Measurements from ENCODE around the gene THSD4.

- TF ChIP-seq YY1 (IDR thresholded peaks at IDR 0.05; ENCODE audit: insufficient read depth, insufficient read length) (no peak), ZNF274 (IDR thresholded peaks at IDR 0.05; ENCODE audit: low read depth, low read length) (no peak), SUZ12 (IDR thresholded peaks at IDR 0.05; ENCODE audit: extremely low read depth, insufficient read depth, insufficient read length) (no peak)
These were observed 431.7 kb downstream of the THSD4 start for GRCh38 chr15:71547011-71547410.

Data from NT2/D1 (cell line).